Skin of body (tissue), 2 donors: ENCODE data around the gene ARL8B. TPM values are rescaled to one million over a fixed set of nuclear protein-coding genes. Genes with fewer than 3 reads are reported as not detected.
"Not testable (repeated sequence)": the region's sequence is repeated elsewhere in the genome, so short reads cannot be mapped to it uniquely, and the experiment has no call there.

Experiments used
- DNase-seq: peaks from one replicate; lab custom pipeline; 2025; lab: John Stamatoyannopoulos, UW
- total RNA-seq: library from RNA; depleted of rRNA; stranded (reverse); fragments of >200 nt; gene quantifications from one replicate; pipeline ENCODE4 v1.2.3, GENCODE V29; 2014

The ARL8B gene
- total RNA-seq, 1 donor from 2014 or later = 65.7 TPM

DNA sequence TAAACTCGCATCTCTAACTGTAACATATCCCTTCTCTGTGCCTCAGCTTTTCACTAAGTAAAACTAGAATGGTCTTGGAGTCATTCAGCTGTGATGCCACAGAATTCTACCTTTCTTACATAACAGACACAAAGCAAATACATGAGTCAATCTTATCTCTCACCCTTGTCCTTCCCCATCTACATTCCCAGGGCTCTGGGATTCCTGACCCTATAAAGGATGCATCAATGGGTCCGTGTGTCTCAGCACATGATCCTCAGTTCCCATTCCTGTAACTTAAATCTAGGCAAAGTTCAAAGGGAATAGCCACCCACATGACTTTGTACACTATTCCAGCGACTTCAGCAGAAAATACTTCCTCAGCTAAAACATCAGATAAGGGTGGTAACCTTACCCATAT is 11.8 kb upstream of the ARL8B start:
- DNase-seq = no peak

DNA sequence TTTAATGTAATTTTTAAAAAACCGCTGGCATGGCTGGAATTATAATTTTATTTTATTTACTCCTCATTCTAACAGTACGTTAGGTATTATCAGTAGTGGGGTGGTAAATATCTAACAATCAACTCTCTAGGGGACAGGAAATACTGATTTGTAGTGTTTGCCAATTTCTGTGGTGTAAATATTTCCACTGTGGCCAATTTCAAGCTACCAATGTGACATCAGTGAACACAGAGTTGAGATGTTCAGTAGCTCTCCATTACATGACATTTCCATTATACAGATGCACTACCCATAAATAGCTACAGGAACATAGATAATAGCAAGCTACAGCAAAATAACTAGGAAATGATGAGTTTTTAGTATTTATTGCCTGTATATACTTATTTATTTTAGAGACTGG is 10.0 kb upstream of the ARL8B start:
- no peak for DNase-seq

DNA sequence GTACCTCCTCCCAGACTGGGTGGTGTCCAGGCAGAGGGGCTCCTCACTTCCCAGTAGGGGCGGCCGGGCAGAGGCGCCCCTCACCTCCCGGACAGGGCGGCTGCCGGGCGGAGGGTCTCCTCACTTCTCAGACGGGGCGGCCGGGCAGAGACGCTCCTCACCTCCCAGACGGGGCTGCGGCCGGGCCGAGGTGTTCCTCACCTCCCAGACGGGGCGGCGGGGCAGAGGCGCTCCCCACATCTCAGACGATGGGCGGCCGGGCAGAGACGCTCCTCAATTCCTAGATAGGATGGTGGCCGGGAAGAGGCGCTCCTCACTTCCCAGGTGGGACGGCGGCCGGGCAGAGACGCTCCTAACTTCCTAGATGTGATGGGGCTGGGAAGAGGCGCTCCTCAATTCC is 8.4 kb upstream of the ARL8B start:
- not testable (repeated sequence) for DNase-seq

DNA sequence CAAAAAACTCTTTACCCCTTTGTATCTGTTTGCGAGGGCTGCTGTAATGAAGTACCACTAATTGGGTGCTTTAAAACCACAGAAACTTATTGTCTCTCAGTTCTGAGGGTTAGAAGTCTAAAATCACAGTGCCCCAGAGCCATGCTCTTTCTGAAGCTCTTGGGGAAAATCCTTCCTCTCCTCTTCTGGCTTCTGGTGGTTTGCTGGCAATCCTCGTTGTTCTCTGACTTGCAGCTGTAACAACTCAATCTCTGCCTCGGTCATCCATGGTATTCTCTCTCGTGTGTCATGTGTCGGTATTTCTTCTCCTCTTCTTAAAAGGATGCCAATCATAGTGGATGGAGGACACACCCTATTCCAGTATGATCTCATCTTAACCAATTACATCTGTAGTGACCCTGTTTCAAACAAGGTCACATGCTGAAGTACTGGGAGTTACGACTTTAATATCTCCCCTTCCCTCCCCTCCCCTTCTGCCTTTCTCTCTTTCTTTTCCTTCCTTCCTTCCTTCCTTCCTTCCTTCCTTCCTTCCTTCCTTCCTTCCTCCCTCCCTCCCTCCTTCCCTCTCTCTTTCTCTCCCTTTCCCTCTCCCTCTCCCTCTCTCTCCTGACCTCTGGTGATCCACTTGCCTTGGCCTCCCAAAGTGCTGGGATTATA is 6.5 kb upstream of the ARL8B start:
- no peak for DNase-seq

DNA sequence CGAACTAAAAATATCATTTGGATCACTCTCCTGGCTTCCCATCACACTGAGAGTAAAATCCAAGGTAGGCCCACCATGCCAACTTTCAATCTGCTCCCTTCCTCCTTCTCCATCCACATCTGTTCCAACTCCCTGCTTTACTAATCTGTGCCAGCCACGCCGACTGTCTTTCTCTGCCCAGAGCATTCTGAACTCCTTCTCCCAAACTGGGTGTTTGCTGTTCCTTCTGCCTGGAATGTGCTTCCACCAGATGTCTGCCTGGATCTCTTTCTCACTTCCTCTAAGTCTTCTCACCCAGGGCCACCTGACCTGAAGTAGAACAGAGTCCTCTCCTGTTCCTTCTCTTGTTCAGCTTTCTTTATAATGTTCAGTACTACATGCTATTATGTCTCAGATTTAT is 5.6 kb upstream of the ARL8B start:
- no peak for DNase-seq

DNA sequence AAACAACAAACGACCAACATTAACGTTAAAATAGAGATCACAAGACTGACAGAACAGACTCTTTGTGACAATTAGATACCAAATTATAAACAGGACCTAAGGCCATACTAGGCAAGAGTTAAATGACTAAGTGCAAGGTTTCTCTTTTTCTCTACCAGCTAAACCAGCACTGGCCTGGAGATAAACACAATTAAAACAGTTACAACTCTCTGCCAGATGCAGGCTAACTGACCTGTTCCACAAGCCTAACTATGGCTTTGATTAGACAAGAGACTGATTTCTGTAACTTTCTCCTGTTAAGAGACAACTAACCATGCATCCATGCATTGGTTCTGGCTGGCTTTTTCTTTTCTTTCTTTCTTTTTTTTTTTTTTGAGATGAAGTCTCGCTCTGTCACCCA is 1.6 kb upstream of the ARL8B start:
- DNase-seq = no peak

DNA sequence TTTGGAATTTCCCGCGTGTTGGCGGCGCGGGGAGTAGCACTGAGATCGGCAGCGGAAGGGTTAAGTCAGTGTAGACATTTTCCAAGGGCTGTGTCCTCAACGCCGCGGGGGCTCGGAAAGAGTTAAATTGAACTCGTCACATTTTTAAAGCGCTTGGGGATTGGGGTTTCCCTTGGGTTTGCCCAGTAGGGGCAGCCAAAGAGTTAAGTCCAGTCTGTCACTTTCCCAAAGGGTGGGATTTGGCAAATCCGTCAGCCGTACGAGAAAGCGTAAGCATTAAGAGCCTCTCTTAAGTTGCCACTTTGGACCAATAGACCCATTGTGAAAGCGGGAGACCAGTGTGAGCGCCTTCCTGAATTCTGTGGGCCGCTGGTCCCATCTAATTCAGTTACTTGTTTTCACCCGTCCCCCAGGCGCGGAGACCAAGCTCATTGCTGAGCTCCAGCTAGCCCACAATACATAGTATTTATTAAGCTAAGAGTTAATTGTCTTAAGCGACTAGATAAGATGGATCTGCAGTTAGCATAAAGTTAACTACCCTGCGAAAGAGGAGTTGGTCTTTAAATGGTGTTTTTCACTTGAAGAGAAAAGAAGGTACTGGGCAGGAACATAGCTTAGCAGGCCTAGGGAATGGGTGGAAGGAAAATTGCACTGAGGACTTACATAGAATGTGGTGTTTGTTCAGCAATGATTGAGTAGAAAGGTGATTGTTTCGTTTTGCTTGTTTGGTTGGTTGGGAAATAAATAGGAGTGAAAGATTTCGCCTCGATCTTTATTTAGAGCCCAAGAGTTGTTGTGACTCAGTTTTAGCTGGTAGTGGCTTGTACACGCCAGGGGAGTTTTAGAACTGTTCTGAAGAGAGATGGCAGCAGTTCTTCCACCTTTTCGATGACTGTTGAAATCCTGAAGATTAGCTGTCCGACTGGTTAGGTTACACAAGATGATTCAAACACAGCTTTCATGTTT is 932 bp downstream of the ARL8B start:
- no peak for DNase-seq

DNA sequence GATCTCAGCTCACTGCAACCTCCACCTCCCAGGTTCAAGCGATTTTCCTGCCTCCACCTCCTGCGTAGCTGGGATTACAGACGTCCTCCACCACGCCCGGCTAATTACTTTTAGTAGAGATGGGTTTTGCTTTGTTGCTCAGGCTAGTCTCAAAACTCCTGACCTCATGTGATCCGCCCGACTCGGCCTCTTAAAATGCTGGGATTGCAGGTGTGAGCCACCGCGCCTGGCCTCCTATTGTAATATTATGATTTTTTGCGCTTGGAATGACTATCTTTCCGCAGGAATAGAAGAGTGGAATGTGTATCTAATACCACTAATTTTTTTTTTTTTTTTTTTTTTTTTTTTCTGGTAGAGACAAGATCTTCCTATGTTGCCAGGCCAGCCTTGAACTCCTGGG is 1.8 kb downstream of the ARL8B start:
- DNase-seq = no peak

DNA sequence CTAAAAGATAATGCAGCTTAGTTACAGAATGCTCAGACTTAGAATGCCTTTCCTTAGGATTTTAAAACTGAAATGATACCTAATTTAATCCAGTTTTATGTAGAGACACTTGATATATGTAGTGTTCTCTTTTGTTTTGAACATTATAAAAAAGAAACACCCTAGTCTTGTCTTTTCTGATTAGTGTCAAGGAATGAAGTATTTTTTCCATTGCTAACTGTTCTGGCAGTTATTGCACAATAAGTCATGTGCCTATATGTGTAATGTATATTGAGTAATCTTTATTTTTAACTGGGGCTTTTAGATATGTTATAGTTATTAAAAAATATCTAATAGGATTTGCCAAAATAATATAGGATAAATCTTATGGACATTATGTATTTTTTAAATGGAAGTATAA is 4.5 kb downstream of the ARL8B start:
- no peak for DNase-seq

DNA sequence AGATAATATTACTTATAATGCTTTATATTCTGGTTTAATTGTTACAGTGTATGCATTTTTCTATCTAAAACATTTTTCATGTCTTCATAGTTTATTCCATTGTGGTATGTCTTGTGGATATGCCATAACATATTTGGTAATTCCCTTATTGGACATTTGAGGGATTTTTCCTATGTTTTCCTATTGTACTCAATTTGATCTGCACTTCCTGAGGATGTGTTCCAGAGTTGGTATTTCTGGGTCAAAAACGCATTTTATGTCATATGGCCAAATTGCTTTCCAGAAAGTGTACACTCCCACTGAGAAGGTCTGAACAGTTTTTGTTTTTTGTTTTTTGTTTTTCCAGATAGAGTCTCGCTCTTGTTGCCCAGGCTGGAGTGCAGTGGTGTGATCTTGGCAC is 6.8 kb downstream of the ARL8B start:
- DNase-seq = no peak

DNA sequence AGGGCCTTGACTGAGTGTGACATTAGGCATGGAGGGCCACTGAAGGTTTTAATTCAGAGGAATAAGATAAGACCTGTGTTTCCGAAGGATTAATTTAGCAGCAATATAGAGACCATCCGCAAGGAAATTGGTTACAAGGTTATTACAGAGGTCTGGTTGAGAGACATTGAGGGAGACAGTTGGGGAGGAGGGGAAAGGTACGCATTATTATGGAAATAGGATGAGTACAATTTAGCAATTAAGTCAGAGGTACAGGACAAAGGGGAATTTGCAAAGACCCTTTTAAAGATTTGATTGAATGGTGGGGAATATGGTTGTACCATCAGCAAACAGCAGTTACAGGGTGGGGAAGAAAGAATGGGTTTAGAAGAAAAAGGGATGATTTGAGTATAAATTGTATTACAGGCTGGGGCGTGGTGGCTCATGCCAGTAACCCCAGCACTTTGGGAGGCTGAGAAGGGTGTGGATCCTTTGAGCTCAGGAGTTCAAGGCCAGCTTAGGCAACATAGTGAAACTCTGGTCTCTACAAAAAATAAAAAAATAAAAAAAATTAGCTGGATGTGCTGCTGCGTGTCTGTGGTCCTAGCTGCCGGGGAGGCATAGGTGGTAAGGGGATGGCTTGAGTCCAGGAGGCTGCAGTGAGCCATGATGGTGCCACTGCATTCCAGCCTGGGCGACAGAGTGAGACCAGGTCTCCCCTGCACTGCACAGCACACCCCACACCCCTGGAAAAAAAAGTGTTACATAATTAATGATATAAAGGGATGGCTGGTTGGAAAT is 11.3 kb downstream of the ARL8B start:
- no peak for DNase-seq

DNA sequence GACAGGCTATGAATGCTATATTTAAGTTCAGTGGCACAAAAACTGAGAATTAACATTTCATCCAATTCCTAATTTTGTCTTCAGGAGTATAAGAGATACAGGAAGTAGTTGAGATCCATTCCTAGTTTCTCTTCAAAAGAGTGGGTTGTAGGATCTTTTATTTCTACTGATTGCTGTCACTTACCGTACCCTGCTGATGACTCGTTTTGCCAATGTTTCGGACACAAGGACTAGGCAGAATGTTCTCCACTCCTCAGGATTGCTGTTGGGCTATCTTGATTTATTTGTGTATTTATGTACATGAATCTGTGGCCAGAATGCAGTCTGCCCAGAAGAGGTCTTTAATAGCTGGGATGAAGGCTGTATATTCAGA is 11.9 kb downstream of the ARL8B start:
- no peak for DNase-seq

DNA sequence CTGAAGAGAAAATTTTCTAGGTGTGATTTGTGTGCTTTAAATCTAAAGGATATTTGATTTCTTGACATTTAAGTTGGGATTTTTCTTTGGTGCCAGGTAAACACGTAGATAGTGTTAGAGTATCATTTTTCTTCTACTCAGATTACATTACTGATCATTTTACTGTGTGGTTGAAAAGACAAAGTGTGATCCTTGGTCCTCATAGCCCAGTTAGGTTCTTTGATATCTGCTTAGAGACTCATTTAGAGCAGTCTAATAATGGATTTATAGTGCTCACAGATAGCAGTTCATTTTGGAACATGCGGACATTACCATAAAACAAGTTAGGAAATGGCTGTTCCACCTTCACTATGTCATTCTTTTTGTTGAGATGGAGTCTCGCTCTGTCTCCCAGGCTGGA is 12.4 kb downstream of the ARL8B start:
- DNase-seq = no peak

DNA sequence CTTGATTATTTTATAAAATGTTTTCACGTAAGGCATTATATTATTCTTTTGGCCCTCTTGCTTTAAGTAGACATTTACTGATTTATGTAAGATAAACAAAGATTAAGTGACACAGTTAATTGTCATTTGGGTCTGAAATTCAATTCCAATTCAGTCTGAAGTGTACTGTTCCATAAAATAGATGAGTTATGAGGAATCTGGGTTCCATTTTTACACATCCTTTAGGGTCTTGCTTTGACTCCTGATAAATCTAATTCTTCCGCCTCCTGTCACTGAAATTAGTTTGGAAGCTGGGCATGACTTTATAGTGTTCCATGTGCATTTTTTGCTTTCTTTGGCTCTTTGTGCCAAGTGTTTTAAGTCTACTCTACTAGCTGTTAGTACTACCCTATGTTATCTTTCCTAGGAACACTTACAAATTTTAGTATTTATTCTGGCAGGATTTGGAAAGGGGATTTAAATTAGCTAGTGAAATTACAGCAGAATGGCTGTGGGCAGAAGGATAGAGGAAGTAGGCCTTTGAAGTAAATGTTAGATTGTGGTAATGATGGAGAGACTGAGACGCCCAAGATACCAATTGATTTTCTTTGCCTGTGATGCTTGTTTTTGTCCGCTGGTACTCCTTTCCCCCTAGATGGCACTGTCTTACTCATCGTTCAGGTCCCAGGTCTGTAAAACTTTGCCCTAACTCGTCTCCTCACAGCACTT is 14.3 kb downstream of the ARL8B start:
- no peak for DNase-seq

DNA sequence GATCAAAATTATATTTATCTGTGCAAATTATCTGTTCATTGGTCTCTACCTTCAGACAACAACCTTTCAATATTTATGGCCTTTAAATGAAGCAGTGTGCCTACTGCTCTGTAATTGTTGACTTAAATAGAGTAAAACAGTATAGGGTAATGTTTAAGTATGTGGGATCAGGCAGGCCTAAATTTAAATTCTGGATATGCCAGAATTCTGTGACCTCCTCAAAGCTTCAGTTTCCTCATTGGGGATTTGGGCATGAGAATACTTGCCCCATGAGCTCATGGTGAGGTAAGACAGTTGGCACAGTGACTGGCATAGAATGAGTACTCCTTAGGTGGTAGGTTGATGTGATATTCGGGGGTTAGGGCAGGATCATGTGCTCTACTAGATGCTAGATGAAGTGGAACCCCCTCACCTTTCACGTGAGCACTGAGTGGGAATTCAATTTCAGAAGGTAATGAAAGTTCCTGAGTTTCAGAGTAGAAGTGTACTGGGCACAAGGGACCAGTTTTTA is 14.9 kb downstream of the ARL8B start:
- DNase-seq = no peak

DNA sequence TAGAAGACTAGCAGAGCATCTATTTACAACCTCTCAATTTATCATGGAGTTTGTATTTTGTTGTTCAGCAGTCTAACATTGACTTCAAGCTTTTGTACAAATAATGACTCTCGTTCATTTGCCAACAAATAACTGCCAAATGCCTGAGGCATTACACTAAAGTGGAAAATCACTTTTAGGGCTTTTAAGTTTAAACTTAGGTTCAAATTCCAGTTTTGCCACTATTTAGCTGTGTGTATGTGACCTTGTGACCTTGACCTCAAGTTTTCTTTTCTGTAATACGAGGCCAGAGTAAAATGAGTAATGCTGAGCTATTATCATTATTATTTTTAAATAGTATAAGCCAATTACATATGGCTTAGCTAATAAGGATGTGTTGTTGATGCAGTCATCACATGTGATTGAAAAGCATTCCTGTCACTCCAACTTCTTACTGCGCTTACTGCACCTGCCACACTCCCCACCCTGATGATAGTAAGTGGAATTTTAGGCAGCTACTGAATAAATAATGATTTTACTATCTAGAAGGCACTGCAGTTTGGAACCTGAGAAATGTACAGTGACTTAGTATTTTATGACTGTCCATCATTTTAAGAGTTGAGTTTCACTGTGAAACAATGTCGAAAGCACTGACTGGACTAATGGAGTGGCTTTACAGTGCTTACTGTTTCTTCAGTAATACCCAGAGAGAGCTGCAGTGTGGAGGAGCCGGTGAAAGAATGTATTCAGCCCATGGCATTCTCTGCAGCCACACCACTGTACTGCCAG is 16.3 kb downstream of the ARL8B start:
- DNase-seq = no peak

DNA sequence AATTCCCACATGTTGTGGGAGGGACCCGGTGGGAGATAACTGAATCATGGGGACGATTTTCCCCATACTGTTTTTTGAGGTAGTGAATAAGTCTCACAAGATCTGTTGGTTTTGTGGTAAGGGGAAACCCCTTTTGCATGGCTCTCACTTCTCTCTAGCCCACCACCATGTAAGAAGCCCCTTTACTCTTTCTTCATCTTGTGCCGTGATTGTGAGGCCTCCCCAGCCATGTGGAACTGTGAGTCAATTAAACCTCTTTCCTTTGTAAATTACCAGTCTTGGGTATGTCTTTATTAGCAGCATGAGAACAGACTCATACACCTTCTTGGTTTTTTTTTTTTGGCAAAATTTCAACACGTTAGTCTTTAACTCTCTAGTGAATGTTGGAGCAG is 18.1 kb downstream of the ARL8B start:
- no peak for DNase-seq

DNA sequence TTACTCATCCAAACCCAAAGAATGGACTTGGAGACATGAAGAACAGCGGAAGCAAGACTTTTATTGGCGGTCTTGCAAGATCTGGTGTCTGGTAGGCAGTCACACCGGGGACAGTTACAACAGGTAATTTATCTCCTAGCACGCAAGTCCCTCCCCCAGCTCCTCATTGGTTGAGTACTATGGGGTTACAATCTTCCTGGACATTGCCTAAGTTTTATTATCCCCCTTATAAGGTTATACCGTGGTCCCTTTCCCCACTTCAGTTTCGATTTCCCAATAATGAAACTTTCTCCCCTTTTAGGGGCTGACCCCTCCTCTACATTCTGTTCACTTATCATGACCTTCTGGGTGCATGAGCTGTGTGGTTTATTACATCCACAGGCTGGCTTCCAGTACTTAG is 18.7 kb downstream of the ARL8B start:
- DNase-seq = no peak

DNA sequence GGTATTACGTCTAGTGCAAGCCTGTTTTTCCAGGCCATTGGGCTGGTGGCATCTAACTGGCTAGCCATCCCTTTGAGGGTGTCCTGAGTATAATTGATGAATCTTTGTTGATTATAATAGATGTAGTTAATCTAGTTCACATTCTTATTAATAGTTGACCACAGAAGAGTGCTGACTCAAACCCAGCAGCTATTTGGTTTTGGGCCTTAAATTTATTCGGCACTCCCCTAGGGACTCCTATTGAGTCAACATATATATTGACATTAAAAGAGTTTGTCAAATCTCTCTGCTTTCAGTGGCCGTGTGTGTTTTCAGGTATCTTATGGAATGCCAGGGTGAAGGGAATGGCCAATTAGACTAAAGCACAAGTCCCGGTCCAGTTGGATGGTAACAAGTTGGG is 19.7 kb downstream of the ARL8B start:
- no peak for DNase-seq

DNA sequence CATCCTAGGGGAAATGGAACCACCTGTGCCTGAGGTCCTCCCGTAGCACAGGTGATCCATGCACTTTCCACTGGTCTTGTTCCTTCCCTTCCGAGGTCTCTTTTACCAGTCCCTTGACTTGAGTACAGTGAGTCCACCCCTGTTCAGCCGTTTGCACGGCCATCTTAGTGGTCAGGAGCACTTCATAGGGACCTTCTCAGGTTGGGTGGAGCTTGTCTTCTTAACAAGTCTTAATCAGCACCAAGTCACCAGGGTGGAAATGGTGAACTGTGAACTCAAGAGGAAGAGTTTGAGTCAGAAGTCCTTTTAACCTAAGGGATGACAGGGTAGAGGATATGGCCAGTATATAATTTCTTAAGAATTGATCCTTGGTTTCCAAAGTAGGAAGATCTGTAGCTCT is 21.4 kb downstream of the ARL8B start:
- no peak for DNase-seq
